HEK293 (cell line): ENCODE data around the gene CYP51A1.
A peak's percentile ranks its signal among the peaks of the same experiment; 100 is the strongest.

ENCODE experiments used
- GLIS2 ChIP-seq: fragments of 450-650 bp; formaldehyde crosslinking; IDR thresholded peaks from 2 replicates; pipeline ENCODE4 v1.5.1; 2016; ENCODE audit warnings: missing biosample characterization, missing genetic modification characterization
- HOXA7 ChIP-seq: sonication (generic); formaldehyde crosslinking; IDR thresholded peaks from 2 replicates; pipeline ENCODE4 v1.8.1; 2022; ENCODE audit warnings: missing genetic modification reagents, borderline replicate concordance
- HOXD13 ChIP-seq: sonication (generic); formaldehyde crosslinking; IDR thresholded peaks from 2 replicates; pipeline ENCODE4 v1.8.0; 2022; ENCODE audit warnings: missing genetic modification reagents, borderline replicate concordance
- SP2 ChIP-seq: fragments of 450-650 bp; formaldehyde crosslinking; IDR thresholded peaks from 2 replicates; pipeline ENCODE4 v1.5.1; 2016; ENCODE audit warnings: missing biosample characterization, missing genetic modification characterization
- ZEB2 ChIP-seq: fragments of 450-650 bp; formaldehyde crosslinking; IDR thresholded peaks from 2 replicates; pipeline ENCODE4 v1.5.1; 2016; ENCODE audit warnings: missing biosample characterization, missing genetic modification characterization
- ZNF112 ChIP-seq: fragments of 450-650 bp; formaldehyde crosslinking; IDR thresholded peaks from 2 replicates; pipeline ENCODE4 v1.5.0; 2017; ENCODE audit warnings: missing biosample characterization, missing genetic modification characterization
- ZNF132 ChIP-seq: fragments of 450-650 bp; formaldehyde crosslinking; IDR thresholded peaks from 2 replicates; pipeline ENCODE4 v1.5.1; 2017; ENCODE audit warnings: missing biosample characterization, missing genetic modification characterization, borderline replicate concordance
- ZNF155 ChIP-seq: fragments of 450-650 bp; formaldehyde crosslinking; IDR thresholded peaks from 2 replicates; pipeline ENCODE4 v1.5.1; 2016; ENCODE audit warnings: missing biosample characterization, missing genetic modification characterization
- ZNF274 ChIP-seq, 2 experiments: fragments of 200-500 bp in 1 of 2; fragments of 450-650 bp in 1 of 2; sonication (Bioruptor generic) in 1 of 2; formaldehyde crosslinking in 1 of 2; IDR thresholded peaks; 2 replicates each; pipeline versions ENCODE4 v1.5.1 to v1.6.1; 2014 to 2016; ENCODE audit warnings: borderline replicate concordance in 1 of 2, inconsistent platforms in 1 of 2, low read length in 1 of 2, missing biosample characterization in 1 of 2, missing genetic modification characterization in 1 of 2
- ZNF311 ChIP-seq: fragments of 450-650 bp; formaldehyde crosslinking; IDR thresholded peaks from 2 replicates; pipeline ENCODE4 v1.5.1; 2017; ENCODE audit warnings: missing biosample characterization, missing genetic modification characterization, borderline replicate concordance
- ZNF350 ChIP-seq: fragments of 450-650 bp; formaldehyde crosslinking; IDR thresholded peaks from 2 replicates; pipeline ENCODE4 v1.5.0; 2017; ENCODE audit warnings: missing biosample characterization, mild to moderate bottlenecking, missing genetic modification characterization
- ZNF391 ChIP-seq: fragments of 450-650 bp; formaldehyde crosslinking; IDR thresholded peaks from 2 replicates; pipeline ENCODE4 v1.5.1; 2016; ENCODE audit warnings: low read depth, missing biosample characterization, missing genetic modification characterization, borderline replicate concordance
- ZNF548 ChIP-seq: fragments of 450-650 bp; formaldehyde crosslinking; IDR thresholded peaks from 2 replicates; pipeline ENCODE4 v1.5.1; 2016; ENCODE audit warnings: missing biosample characterization, missing genetic modification characterization
- ZNF558 ChIP-seq: fragments of 450-650 bp; formaldehyde crosslinking; IDR thresholded peaks from 2 replicates; pipeline ENCODE4 v1.5.1; 2016; ENCODE audit warnings: missing biosample characterization, missing genetic modification characterization
- ZNF660 ChIP-seq: fragments of 450-650 bp; IDR thresholded peaks from 2 replicates; pipeline ENCODE4 v1.5.1; 2018; ENCODE audit warnings: missing biosample characterization, mild to moderate bottlenecking, missing genetic modification characterization
- ZNF707 ChIP-seq: fragments of 450-650 bp; formaldehyde crosslinking; IDR thresholded peaks from 2 replicates; pipeline ENCODE4 v1.5.1; 2016; ENCODE audit warnings: missing biosample characterization, missing genetic modification characterization
- ZNF791 ChIP-seq: fragments of 450-650 bp; formaldehyde crosslinking; IDR thresholded peaks from 2 replicates; pipeline ENCODE4 v1.5.1; 2016; ENCODE audit warnings: missing biosample characterization, missing genetic modification characterization
- ZNF792 ChIP-seq: fragments of 450-650 bp; formaldehyde crosslinking; IDR thresholded peaks from 2 replicates; pipeline ENCODE4 v1.5.1; 2016; ENCODE audit warnings: missing biosample characterization, missing genetic modification characterization
- ZNF837 ChIP-seq: fragments of 450-650 bp; formaldehyde crosslinking; IDR thresholded peaks from 2 replicates; pipeline ENCODE4 v1.5.1; 2016; ENCODE audit warnings: missing biosample characterization, missing genetic modification characterization
- ZSCAN18 ChIP-seq: fragments of 450-650 bp; formaldehyde crosslinking; IDR thresholded peaks from 2 replicates; pipeline ENCODE4 v1.5.1; 2016; ENCODE audit warnings: missing biosample characterization, missing genetic modification characterization
- ZSCAN30 ChIP-seq: fragments of 450-650 bp; IDR thresholded peaks from 2 replicates; pipeline ENCODE4 v1.5.1; 2018; ENCODE audit warnings: missing biosample characterization, mild to moderate bottlenecking, missing genetic modification characterization, moderate library complexity
- TF ChIP-seq, protein P1 (sequence below): fragments of 450-650 bp; formaldehyde crosslinking; IDR thresholded peaks from 2 replicates; pipeline ENCODE4 v1.5.1; 2016; ENCODE audit warnings: missing biosample characterization, missing genetic modification characterization
- TF ChIP-seq, protein P2 (sequence below): fragments of 450-650 bp; formaldehyde crosslinking; IDR thresholded peaks from 2 replicates; pipeline ENCODE4 v1.5.1; 2016; ENCODE audit warnings: missing biosample characterization, missing genetic modification characterization
- TF ChIP-seq, protein P3 (sequence below): fragments of 450-650 bp; formaldehyde crosslinking; IDR thresholded peaks from 2 replicates; pipeline ENCODE4 v1.5.1; 2016; ENCODE audit warnings: missing biosample characterization, missing genetic modification characterization
- TF ChIP-seq, protein P4 (sequence below): fragments of 450-650 bp; formaldehyde crosslinking; IDR thresholded peaks from 2 replicates; pipeline ENCODE4 v1.5.1; 2016; ENCODE audit warnings: missing biosample characterization, missing genetic modification characterization
- TF ChIP-seq, protein P5 (sequence below): fragments of 450-650 bp; formaldehyde crosslinking; IDR thresholded peaks from 2 replicates; pipeline ENCODE4 v1.5.1; 2017; ENCODE audit warnings: missing biosample characterization, missing genetic modification characterization
- TF ChIP-seq, protein P6 (sequence below): fragments of 450-650 bp; formaldehyde crosslinking; IDR thresholded peaks from 2 replicates; pipeline ENCODE4; 2016; ENCODE audit warnings: missing biosample characterization, missing genetic modification characterization

The CYP51A1 gene

DNA sequence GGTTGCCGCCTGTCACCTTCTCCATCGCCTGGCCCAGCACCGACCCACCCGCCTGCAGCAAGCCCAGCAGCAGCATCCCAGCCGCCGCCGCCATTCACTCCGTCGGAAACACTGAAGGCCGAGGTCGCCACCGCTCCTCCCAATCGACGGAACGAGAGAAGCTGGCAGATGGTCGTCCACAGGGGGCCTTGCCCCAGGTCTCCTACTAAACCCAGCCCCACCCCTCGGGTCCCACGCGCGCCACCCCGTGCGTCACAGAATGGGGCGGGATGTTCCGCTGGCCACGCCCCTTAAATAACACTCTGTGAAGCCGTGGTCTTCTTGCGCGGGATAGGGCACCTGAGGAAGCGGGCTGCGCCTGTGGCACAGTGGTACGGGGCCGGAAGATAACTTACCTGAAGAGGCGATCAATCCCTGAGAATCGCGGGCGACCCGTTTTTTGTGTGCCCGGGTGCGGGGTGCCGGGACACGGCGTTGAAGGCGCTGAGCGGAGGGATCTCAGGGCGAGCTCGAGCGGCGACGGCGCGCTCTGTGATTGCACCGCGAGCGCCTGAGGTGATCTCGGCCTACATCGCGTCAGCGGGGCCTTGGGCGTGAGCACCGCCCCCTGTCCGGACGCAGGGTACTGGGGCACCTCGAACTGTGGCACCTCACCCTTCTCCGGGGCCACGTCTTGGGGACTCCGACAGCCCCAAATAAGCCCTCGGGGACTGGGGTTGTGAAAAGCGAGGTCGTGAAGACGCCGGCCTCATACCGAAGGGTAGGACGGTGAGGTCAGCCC lies at the start of gene CYP51A1 (continued):
- TF ChIP-seq ZNF391 (tag by site-specific recombination) = peak; percentile 83; the same call in 1 of the 2 replicates
- no peak for TF ChIP-seq ZNF155 (tag by site-specific recombination)
- no peak for TF ChIP-seq ZNF558 (tag by site-specific recombination)
- TF ChIP-seq ZNF707 (tag by site-specific recombination) = no peak
- no peak for TF ChIP-seq ZNF132 (tag by site-specific recombination)
- TF ChIP-seq ZNF792 (tag by site-specific recombination) = no peak
- no peak for TF ChIP-seq HOXA7 (CRISPR knock-in tag)
- TF ChIP-seq, protein P1, sequence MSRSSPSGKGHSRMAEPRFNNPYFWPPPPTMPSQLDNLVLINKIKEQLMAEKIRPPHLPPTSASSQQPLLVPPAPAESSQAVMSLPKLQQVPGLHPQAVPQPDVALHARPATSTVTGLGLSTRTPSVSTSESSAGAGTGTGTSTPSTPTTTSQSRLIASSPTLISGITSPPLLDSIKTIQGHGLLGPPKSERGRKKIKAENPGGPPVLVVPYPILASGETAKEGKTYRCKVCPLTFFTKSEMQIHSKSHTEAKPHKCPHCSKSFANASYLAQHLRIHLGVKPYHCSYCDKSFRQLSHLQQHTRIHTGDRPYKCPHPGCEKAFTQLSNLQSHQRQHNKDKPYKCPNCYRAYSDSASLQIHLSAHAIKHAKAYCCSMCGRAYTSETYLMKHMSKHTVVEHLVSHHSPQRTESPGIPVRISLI = no peak
- TF ChIP-seq, protein P2, sequence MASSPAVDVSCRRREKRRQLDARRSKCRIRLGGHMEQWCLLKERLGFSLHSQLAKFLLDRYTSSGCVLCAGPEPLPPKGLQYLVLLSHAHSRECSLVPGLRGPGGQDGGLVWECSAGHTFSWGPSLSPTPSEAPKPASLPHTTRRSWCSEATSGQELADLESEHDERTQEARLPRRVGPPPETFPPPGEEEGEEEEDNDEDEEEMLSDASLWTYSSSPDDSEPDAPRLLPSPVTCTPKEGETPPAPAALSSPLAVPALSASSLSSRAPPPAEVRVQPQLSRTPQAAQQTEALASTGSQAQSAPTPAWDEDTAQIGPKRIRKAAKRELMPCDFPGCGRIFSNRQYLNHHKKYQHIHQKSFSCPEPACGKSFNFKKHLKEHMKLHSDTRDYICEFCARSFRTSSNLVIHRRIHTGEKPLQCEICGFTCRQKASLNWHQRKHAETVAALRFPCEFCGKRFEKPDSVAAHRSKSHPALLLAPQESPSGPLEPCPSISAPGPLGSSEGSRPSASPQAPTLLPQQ (tag by site-specific recombination) = peak; percentile 73
- TF ChIP-seq SP2 (tag by site-specific recombination) = peak; percentile 85
- peak; percentile 77; the same call in 1 of the 2 replicates for TF ChIP-seq ZNF660 (tag by site-specific recombination)
- TF ChIP-seq, protein P3, sequence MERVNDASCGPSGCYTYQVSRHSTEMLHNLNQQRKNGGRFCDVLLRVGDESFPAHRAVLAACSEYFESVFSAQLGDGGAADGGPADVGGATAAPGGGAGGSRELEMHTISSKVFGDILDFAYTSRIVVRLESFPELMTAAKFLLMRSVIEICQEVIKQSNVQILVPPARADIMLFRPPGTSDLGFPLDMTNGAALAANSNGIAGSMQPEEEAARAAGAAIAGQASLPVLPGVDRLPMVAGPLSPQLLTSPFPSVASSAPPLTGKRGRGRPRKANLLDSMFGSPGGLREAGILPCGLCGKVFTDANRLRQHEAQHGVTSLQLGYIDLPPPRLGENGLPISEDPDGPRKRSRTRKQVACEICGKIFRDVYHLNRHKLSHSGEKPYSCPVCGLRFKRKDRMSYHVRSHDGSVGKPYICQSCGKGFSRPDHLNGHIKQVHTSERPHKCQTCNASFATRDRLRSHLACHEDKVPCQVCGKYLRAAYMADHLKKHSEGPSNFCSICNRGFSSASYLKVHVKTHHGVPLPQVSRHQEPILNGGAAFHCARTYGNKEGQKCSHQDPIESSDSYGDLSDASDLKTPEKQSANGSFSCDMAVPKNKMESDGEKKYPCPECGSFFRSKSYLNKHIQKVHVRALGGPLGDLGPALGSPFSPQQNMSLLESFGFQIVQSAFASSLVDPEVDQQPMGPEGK (tag by site-specific recombination) = no peak; the same call in none of the 2 replicates
- peak; percentile 66 for TF ChIP-seq GLIS2 (tag by site-specific recombination)
- TF ChIP-seq ZSCAN18 (tag by site-specific recombination) = no peak
- no peak for TF ChIP-seq ZNF837 (tag by site-specific recombination)
- no peak for TF ChIP-seq ZNF791 (tag by site-specific recombination)
- no peak for TF ChIP-seq ZNF311 (tag by site-specific recombination)
- TF ChIP-seq ZNF112 (tag by site-specific recombination) = no peak
- peak; percentile 96 for TF ChIP-seq ZEB2 (tag by site-specific recombination)
- TF ChIP-seq, protein P4, sequence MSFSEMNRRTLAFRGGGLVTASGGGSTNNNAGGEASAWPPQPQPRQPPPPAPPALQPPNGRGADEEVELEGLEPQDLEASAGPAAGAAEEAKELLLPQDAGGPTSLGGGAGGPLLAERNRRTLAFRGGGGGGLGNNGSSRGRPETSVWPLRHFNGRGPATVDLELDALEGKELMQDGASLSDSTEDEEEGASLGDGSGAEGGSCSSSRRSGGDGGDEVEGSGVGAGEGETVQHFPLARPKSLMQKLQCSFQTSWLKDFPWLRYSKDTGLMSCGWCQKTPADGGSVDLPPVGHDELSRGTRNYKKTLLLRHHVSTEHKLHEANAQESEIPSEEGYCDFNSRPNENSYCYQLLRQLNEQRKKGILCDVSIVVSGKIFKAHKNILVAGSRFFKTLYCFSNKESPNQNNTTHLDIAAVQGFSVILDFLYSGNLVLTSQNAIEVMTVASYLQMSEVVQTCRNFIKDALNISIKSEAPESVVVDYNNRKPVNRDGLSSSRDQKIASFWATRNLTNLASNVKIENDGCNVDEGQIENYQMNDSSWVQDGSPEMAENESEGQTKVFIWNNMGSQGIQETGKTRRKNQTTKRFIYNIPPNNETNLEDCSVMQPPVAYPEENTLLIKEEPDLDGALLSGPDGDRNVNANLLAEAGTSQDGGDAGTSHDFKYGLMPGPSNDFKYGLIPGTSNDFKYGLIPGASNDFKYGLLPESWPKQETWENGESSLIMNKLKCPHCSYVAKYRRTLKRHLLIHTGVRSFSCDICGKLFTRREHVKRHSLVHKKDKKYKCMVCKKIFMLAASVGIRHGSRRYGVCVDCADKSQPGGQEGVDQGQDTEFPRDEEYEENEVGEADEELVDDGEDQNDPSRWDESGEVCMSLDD (tag by site-specific recombination) = peak; percentile 45; the same call in 1 of the 2 replicates
- no peak for TF ChIP-seq ZNF274 (IDR thresholded peaks at IDR 0.05; ENCODE audit: low read length)
- no peak for TF ChIP-seq ZNF274 (tag by site-specific recombination; IDR thresholded peaks at IDR 0.05; ENCODE audit: borderline replicate concordance)
- peak; percentile 81 for TF ChIP-seq ZSCAN30 (tag by site-specific recombination)
- TF ChIP-seq, protein P5, sequence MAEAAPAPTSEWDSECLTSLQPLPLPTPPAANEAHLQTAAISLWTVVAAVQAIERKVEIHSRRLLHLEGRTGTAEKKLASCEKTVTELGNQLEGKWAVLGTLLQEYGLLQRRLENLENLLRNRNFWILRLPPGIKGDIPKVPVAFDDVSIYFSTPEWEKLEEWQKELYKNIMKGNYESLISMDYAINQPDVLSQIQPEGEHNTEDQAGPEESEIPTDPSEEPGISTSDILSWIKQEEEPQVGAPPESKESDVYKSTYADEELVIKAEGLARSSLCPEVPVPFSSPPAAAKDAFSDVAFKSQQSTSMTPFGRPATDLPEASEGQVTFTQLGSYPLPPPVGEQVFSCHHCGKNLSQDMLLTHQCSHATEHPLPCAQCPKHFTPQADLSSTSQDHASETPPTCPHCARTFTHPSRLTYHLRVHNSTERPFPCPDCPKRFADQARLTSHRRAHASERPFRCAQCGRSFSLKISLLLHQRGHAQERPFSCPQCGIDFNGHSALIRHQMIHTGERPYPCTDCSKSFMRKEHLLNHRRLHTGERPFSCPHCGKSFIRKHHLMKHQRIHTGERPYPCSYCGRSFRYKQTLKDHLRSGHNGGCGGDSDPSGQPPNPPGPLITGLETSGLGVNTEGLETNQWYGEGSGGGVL = no peak
- TF ChIP-seq, protein P6, sequence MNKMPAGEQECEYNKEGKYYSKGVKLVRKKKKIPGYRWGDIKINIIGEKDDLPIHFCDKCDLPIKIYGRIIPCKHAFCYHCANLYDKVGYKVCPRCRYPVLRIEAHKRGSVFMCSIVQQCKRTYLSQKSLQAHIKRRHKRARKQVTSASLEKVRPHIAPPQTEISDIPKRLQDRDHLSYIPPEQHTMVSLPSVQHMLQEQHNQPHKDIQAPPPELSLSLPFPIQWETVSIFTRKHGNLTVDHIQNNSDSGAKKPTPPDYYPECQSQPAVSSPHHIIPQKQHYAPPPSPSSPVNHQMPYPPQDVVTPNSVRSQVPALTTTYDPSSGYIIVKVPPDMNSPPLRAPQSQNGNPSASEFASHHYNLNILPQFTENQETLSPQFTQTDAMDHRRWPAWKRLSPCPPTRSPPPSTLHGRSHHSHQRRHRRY (tag by site-specific recombination) = no peak
- TF ChIP-seq HOXD13 (CRISPR knock-in tag) = no peak
- no peak for TF ChIP-seq ZNF548
- TF ChIP-seq ZNF350 (tag by site-specific recombination) = no peak
